K562 (cell line): ENCODE measurements around the gene PFN3. TPM values are rescaled to one million over a fixed set of nuclear protein-coding genes. Genes with fewer than 3 reads are reported as not detected.
A peak's percentile ranks its signal among the peaks of the same experiment; 100 is the strongest.

Experiments used
- BCOR ChIP-seq: fragments of 450-650 bp; IDR thresholded peaks from 2 replicates; pipeline ENCODE4 v1.6.1; 2016
- BRD9 ChIP-seq: fragments of 450-650 bp; IDR thresholded peaks from 2 replicates; pipeline ENCODE4 v1.6.1; 2018; ENCODE audit warnings: low read depth; ENCODE audit not compliant: partially characterized antibody
- E2F5 ChIP-seq: sonication (generic); formaldehyde crosslinking; IDR thresholded peaks from 2 replicates; pipeline ENCODE4 v1.8.0; 2022; ENCODE audit warnings: mild to moderate bottlenecking, missing genetic modification reagents
- ERF ChIP-seq: fragments of 450-650 bp; formaldehyde crosslinking; IDR thresholded peaks from 2 replicates; pipeline ENCODE4 v1.4.0; 2020; ENCODE audit warnings: mild to moderate bottlenecking, mixed read lengths
- FOSL1 ChIP-seq: fragments of 200-800 bp; sonication (Bioruptor generic); conservative IDR thresholded peaks from 2 replicates; pipeline ENCODE4 v1.6.1; 2016; ENCODE audit warnings: missing genetic modification characterization, missing compliant biosample characterization
- HNRNPUL1 ChIP-seq: fragments of 200-400 bp; formaldehyde crosslinking; IDR thresholded peaks from 2 replicates; pipeline ENCODE4 v1.6.1; 2017; ENCODE audit warnings: low read length
- ID3 ChIP-seq, 2 experiments: fragments of 250-450 bp in 1 of 2; fragments of 450-650 bp in 1 of 2; sonication (Bioruptor Pico) in 1 of 2; IDR thresholded peaks; 2 replicates each; pipeline versions ENCODE4 v1.6.1 to v1.8.0; 2016 to 2021; ENCODE audit warnings: mild to moderate bottlenecking in 2 of 2, moderate library complexity in 2 of 2, missing compliant biosample characterization in 1 of 2, missing genetic modification characterization in 1 of 2
- MTA3 ChIP-seq: fragments of 450-650 bp; formaldehyde crosslinking; IDR thresholded peaks from 2 replicates; pipeline ENCODE4 v1.6.1; 2017; ENCODE audit warnings: mild to moderate bottlenecking, borderline replicate concordance
- PHB2 ChIP-seq: fragments of 450-650 bp; IDR thresholded peaks from 2 replicates; pipeline ENCODE4 v1.6.1; 2017; ENCODE audit warnings: low read depth
- PHF20 ChIP-seq: fragments of 450-650 bp; IDR thresholded peaks from 2 replicates; pipeline ENCODE4 v1.6.1; 2018; ENCODE audit not compliant: partially characterized antibody
- SLC30A9 ChIP-seq: fragments of 250-450 bp; sonication (Bioruptor Pico); IDR thresholded peaks from 2 replicates; pipeline ENCODE4 v1.8.0; 2022; ENCODE audit warnings: mild to moderate bottlenecking, moderate library complexity
- SMARCA5 ChIP-seq: fragments of 450-650 bp; IDR thresholded peaks from 2 replicates; pipeline ENCODE4 v1.6.1; 2016
- SOX6 ChIP-seq: fragments of 450-650 bp; IDR thresholded peaks from 2 replicates; pipeline ENCODE4 v1.6.1; 2014; ENCODE audit warnings: mild to moderate bottlenecking
- TBP ChIP-seq: optimal IDR thresholded peaks from 2 replicates; pipeline ENCODE3; 2011; ENCODE audit warnings: low read depth, low read length, improper control_type of control experiment
- TCF3 ChIP-seq: sonication (generic); formaldehyde crosslinking; IDR thresholded peaks from 2 replicates; pipeline ENCODE4 v1.4.0; 2020; ENCODE audit warnings: mild to moderate bottlenecking, missing genetic modification reagents
- TCFL5 ChIP-seq: fragments of 250-450 bp; sonication (Bioruptor Pico); conservative IDR thresholded peaks from 2 replicates; pipeline ENCODE4 v1.6.1; 2021; ENCODE audit warnings: mild to moderate bottlenecking, moderate library complexity, matching md5 sums
- TEAD4 ChIP-seq, 2 experiments: sonication (generic) in 1 of 2; formaldehyde crosslinking in 1 of 2; IDR thresholded peaks; 2 replicates each; pipeline versions ENCODE4 v1.6.1 to v1.8.0; 2012 to 2022; ENCODE audit warnings: borderline replicate concordance in 1 of 2, inconsistent platforms in 1 of 2, low read length in 1 of 2, mild to moderate bottlenecking in 1 of 2, missing genetic modification reagents in 1 of 2
- THRAP3 ChIP-seq: fragments of 450-650 bp; IDR thresholded peaks from 2 replicates; pipeline ENCODE4 v1.6.1; 2016; ENCODE audit warnings: mild to moderate bottlenecking, inconsistent platforms, borderline replicate concordance
- ZFP36 ChIP-seq: fragments of 150-350 bp; IDR thresholded peaks from 2 replicates; pipeline ENCODE4 v1.6.1; 2018; ENCODE audit warnings: low read length, low read depth; ENCODE audit not compliant: partially characterized antibody
- ZNF184 ChIP-seq: sonication (generic); formaldehyde crosslinking; IDR thresholded peaks from 2 replicates; pipeline ENCODE4 v1.5.0; 2020; ENCODE audit warnings: missing genetic modification reagents
- ZNF511 ChIP-seq: sonication (generic); formaldehyde crosslinking; IDR thresholded peaks from 2 replicates; pipeline ENCODE4 v1.8.0; 2022; ENCODE audit warnings: mild to moderate bottlenecking, missing genetic modification reagents
- polyA plus RNA-seq, 8 experiments: library from polyadenylated mRNA; depleted of rRNA in 4 of 8; stranded (reverse) in 5 of 8; unstranded in 3 of 8; fragments of >200 nt; fragmentation: Nextera tagmentation in 2 of 8; fragmentation: Illumina TruSeq in 1 of 8; extraction: Ambion mirVana in 2 of 8; extraction: Trizol in 1 of 8; gene quantifications; 2 replicates each; pipeline versions ENCODE4 v1.2.1 to v1.2.3, GENCODE V29; 2011 to 2014; ENCODE audit warnings: inconsistent platforms in 1 of 8, missing spikeins in 1 of 8
- total RNA-seq, 7 experiments: library from RNA; depleted of rRNA in 6 of 7; stranded (reverse); fragments of >200 nt in 6 of 7; fragmentation: Illumina TruSeq in 2 of 7; extraction: Trizol in 2 of 7; gene quantifications; 2 replicates each; pipeline versions ENCODE4 v1.2.1 to v1.2.3, GENCODE V29; 2011 to 2021; ENCODE audit warnings: low replicate concordance in 1 of 7
- TF ChIP-seq, protein P1 (sequence below), 2 experiments: fragments of 450-650 bp; conservative IDR thresholded peaks; 2 replicates each; pipeline ENCODE4 v1.6.1; 2017; ENCODE audit warnings: mild to moderate bottlenecking in 2 of 2, moderate library complexity in 2 of 2
- TF ChIP-seq, protein P2 (sequence below): fragments of 200-800 bp; sonication (Bioruptor generic); IDR thresholded peaks from 2 replicates; pipeline ENCODE4 v1.6.1; 2017; ENCODE audit warnings: missing genetic modification characterization, missing compliant biosample characterization

The PFN3 gene
- total and polyA plus RNA-seq, 9 of the 15 experiments (the other 6 are each of a cell fraction or from before 2014, with no cell fraction given), result not detected

DNA sequence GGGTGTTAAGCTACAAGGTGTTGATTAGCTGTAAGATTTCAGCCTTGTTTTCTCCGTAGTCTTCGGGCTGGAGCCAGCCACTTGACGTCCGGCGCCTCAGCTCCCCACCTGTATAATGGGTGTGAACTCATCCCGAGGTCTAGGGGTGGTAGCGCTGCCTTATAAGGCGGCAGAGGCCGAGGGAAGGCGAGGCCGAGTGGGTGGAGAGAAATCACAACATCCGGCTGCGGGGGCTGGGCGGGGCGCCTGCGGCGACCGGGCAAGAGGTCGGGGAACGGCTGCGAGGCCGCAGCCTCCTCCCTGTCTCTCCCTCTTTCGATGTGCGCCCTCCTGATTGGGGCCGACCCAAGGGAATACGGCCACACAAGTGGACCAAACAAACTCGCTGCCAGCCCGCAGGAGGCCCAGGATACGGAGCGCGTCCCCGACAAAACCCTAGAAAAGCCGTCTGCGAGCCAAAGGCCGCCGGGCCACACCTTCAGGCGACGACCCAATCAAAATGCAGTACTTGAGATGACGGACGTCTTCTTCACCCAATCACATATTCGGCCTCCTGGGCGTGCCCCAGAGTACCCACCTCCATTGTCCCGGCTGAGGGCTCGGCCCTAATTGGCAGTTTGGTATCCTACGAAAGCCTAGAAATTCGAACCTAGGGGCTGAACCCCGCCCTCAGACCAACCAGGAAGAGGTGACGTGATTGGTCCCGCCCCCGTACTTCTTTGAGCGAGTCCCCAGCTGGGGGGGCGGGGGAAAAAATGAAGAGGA lies 25.5 kb upstream of the PFN3 start (continued):
- no peak for TF ChIP-seq ZNF511 (CRISPR knock-in tag)
- no peak for TF ChIP-seq E2F5 (CRISPR knock-in tag)
- 0 out of 2 replicates have a peak, but pooled peaks have one; percentile 17 for TF ChIP-seq TEAD4 (IDR thresholded peaks at IDR 0.05; ENCODE audit: low read length)
- no peak for TF ChIP-seq TEAD4 (CRISPR knock-in tag; IDR thresholded peaks at IDR 0.05; ENCODE audit: borderline replicate concordance)
- TF ChIP-seq TBP, result peak; percentile 73
- TF ChIP-seq, protein P1, sequence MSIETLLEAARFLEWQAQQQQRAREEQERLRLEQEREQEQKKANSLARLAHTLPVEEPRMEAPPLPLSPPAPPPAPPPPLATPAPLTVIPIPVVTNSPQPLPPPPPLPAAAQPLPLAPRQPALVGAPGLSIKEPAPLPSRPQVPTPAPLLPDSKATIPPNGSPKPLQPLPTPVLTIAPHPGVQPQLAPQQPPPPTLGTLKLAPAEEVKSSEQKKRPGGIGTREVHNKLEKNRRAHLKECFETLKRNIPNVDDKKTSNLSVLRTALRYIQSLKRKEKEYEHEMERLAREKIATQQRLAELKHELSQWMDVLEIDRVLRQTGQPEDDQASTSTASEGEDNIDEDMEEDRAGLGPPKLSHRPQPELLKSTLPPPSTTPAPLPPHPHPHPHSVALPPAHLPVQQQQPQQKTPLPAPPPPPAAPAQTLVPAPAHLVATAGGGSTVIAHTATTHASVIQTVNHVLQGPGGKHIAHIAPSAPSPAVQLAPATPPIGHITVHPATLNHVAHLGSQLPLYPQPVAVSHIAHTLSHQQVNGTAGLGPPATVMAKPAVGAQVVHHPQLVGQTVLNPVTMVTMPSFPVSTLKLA (conservative IDR thresholded peaks at IDR 0.05), result peak; percentile 65 to 81
- no peak for TF ChIP-seq SMARCA5
- no peak for TF ChIP-seq ID3 (CRISPR knock-in tag; IDR thresholded peaks at IDR 0.05)
- TF ChIP-seq ID3 (tag; IDR thresholded peaks at IDR 0.05), result 0 out of 2 replicates have a peak, but pooled peaks have one; percentile 71
- TF ChIP-seq TCF3, result peak; percentile 31; the same call in 1 of the 2 replicates
- TF ChIP-seq MTA3, result peak; percentile 69; the same call in 1 of the 2 replicates
- TF ChIP-seq FOSL1, result 0 out of 2 replicates have a peak, but pooled peaks have one; percentile 5
- TF ChIP-seq, protein P2, sequence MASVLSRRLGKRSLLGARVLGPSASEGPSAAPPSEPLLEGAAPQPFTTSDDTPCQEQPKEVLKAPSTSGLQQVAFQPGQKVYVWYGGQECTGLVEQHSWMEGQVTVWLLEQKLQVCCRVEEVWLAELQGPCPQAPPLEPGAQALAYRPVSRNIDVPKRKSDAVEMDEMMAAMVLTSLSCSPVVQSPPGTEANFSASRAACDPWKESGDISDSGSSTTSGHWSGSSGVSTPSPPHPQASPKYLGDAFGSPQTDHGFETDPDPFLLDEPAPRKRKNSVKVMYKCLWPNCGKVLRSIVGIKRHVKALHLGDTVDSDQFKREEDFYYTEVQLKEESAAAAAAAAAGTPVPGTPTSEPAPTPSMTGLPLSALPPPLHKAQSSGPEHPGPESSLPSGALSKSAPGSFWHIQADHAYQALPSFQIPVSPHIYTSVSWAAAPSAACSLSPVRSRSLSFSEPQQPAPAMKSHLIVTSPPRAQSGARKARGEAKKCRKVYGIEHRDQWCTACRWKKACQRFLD (CRISPR knock-in tag), result peak; percentile 85; the same call in 1 of the 2 replicates
- peak; percentile 98 for TF ChIP-seq BCOR
- TF ChIP-seq TCFL5 (CRISPR knock-in tag), result no peak
- TF ChIP-seq BRD9, result peak; percentile 77
- no peak for TF ChIP-seq THRAP3
- TF ChIP-seq SOX6, result peak; percentile 35; the same call in 1 of the 2 replicates
- TF ChIP-seq ZNF184 (CRISPR knock-in tag), result no peak
- peak; percentile 62 for TF ChIP-seq PHF20
- no peak for TF ChIP-seq PHB2
- no peak for TF ChIP-seq SLC30A9
- TF ChIP-seq ERF (CRISPR knock-in tag), result no peak
- TF ChIP-seq ZFP36, result peak; percentile 84
- no peak for TF ChIP-seq HNRNPUL1
